ENCODE measurements around the gene NCL. TPM values are rescaled to one million over a fixed set of nuclear protein-coding genes. Genes with fewer than 3 reads are reported as not detected.
"Not testable (repeated sequence)": the region's sequence is repeated elsewhere in the genome, so short reads cannot be mapped to it uniquely, and the experiment has no call there.

Gene NCL
- polyA plus RNA-seq, 12 donors: 292 to 1,067 (median 719) TPM

DNA sequence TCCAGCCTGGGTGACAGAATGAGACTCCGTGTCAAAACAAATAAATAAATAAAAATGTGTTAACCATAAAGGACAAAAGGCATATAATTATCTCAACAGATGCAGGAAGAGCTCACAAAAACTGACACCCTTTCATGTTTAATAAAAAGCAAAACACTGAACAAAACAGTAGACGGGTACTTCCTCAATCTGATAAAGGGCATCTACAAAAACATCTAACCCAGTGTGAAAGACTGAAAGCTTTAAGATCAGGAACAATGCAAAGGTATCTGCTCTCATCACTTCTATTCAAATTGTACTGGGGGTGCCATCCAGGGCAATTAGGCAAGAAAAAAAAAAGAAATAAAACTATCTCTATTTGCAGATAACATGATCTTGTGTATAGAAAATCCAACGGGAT lies 11.7 kb upstream of the NCL start:
- DNase-seq: no peak

DNA sequence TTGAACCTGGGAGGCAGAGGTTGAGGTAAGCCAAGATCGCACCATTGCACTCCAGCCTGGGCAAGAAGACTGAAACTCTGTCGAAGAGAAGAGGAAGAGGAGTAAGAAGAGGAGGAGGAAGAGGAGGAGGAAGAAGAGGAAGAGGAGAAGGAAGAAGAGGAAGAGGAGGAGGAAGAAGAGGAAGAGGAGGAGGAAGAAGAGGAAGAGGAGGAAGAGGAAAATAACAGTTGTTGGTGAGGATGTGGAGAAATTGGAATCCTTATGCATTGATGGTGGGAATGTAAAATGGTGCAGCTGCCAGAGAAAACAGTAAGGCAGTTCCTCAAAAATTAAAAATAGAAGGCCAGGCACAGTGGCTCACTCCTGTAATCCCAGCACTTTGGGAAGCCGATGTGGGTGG lies 8.5 kb upstream of the NCL start:
- DNase-seq: no peak

DNA sequence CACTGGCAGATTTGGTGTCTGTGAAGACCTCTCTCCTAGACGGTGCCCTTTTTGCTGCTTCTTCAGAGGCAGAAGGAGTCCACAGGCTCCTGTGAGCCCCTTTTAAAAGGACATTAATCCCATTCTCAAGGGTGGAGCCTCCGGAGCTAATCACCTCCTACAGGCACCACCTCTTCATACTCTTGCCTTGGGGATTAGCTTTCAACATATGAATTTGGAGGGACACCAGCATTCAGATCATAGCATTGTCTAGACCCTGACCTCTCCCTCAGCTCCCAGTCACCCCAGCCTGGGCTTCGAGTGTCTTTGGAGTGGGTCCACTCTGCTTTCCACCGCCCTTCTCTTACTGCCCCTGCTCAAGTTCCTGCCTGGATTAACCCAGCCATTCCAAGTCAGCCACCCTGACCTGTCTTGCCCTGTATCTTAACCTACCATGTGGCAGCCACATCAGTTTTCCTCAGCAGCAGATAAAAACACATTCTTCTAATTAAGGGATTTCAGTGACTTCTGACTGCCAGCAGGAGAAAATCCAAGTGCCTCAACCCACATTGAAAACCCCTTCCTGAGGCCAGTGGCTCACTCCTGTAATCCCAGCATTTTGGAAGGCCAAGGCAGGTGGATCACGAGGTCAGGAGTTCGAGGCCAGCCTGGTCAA lies 6.1 kb upstream of the NCL start:
- no peak for DNase-seq

DNA sequence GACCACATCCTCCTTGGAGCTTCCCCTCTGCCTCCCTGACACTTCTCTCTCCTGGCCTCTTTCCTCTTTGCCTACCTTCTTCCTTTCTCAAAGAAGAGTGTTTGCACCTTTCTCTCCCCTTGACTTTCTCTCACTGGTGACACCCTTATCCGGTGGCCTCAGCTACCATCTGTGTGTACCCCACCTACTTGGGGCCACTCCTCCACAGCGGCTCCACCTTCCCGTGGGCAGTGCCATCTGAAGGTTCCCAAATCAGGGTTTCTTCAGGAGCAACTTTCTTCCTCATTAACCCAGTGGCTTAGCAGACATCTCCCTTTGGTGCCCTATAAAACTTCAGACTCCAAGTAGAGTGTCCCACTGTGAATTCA lies 5.3 kb upstream of the NCL start:
- no peak for DNase-seq

DNA sequence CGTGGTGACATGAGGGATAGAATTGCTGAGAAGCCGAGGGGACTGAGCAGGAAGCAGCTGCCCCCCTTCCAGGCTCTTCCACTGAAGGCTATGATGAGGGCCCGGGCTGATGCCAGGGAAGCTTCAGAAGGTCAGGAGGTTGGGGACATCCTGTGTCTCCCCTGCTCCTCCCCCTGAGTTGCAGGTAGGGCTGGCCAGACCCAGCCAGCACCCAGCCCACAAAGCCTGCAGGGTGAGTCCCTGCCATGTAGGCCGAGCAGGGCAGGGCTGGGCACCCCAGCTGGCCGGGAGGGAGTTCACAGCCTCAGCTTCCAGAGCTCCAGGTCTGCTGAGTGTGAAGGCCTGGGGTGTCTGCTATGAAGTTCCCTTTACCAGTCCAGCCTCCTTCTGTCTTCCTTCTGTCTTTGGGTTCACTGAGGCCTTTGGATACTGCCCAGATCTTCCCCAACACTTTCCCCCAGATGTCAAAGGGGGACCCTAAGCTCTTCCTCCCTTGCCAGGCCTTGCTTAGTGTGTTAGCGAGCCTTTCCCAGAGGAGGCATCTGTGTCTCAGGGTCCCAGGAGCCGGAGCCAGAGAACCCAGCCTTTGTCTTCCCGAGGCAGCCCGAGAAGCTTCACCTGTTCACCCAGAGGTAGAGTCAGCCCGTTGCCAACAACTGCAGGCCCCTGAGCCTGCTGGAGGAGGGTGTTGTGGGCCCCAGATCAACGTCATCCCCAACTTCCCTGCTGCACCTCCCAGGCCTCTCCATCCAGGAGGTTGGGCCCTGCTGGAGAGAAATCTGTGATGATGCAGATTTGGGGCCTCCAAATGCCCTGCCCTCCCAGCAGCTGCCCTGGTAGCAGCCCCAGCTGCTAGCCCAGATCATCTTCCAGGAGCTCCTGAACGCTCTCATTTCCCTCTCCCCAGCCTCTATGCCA lies 3.6 kb upstream of the NCL start:
- DNase-seq: no peak

DNA sequence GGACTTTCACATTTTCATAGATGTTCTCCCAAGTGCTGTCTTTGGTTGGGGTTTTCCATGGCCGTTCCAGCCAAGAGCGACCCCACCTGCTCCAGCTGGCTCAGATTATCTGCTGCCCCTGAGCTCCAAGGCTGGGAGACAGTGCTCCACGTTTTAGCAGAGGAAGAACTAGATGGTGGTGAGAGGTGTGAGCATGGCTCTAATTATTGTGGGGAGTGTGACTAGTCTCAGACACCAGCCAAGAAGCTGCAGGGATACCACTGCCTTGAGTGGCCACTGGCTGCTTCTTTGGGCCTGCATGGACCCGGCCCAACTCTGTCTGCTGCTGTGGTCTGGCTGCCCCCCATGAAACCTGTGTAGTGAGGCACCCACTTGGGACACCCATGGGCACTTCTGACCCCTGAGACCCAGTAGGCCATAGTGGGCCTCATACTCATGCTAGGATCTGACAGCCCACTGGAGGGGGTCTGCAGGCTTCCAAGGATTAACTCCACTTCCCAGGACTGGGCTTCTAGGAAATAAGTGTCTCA lies 2.8 kb upstream of the NCL start:
- no peak for DNase-seq

DNA sequence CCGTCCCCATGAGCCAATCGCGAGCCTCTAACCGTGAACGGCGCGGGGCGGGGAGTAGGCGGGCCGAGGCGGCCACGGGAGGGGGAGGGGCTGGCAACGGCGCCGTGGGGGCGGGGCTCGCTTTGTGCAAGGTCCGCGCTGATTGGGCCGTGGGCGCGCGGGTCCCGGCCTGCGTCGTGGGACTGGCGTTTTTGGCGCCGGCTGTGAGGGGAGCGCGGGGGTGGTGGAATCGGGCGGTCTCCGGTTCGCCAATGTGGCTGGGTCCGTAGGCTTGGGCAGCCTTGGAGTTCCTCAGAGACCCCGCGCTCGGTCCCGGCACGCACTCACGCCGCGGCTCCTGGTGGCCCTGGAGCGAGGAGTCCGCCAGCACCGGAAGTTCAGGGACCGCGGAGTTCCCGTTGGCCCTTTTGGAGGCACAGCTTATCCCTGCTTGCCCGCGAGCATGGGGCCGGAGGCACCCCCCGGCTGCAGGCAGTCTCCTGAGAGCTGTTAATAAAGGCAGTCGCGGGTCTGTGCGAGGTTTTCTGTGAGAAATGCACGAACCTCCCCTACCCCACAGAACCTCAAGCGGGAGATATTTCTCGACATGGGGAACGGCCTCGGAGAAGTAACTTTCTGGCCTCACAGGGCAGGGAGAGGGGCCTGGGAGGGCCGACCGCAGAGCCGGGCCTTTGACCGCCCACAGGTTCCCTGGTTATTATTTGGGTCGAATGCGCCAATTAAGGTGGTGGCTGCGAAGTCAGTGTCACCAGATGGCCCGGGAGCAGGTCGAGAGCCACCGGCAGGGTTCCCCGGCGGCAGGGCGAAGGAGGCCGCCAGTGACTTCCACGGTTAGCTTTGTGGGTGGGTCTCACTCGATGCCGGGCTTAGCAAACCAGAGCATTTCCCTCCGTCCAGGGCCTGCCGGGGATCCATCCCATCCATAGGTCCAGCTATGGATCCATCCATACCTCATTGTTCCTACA lies 574 bp upstream of the NCL start:
- peak; percentile 98 for DNase-seq

DNA sequence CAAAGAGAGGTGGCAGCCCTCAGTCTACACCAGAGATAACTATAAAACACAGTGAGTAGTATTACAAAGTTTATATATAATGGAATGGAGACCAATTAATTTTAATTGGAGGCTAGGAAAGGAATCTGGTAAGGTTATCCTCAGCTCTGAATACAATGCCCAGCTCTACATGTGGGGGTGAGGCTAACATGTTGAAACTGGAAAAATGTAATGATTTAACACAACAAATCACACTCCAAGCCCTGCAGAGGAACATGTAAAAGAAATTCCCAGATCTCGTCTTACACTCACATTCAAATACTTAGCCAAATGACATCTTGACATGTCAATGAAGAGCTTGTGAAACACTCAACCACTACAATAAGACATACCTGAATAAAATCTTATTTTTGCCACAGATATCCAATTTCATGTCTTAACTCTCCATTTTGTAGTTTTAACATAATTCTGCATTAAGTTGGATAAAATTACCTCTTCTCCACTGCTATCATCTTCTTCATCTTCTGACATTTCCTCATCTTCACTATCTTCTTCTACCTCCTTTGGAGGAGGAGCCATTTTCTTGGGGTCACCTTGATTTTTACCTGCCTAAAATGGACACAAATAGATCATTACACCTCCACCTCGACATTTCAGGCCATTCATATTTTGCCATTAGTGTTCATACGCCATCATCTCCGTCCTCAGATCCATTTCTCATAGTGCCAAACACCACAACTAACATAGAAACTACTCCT lies 1.4 kb downstream of the NCL start:
- no peak for DNase-seq

DNA sequence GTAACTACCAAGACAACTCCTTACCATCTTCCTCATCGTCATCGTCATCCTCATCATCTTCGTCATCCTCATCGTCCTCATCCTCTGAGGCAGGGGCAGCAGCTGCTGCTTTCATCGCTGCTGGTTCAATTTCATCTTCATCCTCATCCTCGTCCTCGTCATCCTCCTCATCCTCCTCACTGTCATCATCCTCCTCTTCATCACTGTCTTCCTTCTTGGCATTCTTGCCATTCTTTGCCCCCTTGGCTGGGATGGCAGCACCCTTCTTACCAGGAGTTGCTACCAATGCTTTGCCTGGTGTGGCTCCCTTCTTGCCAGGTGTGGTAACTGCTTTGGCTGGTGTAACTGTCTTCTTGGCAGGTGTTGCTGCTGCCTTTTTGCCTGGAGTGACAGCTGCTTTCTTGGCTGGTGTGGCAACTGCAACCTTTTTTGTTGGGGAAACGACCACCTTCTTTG lies 2.7 kb downstream of the NCL start:
- no peak for DNase-seq

DNA sequence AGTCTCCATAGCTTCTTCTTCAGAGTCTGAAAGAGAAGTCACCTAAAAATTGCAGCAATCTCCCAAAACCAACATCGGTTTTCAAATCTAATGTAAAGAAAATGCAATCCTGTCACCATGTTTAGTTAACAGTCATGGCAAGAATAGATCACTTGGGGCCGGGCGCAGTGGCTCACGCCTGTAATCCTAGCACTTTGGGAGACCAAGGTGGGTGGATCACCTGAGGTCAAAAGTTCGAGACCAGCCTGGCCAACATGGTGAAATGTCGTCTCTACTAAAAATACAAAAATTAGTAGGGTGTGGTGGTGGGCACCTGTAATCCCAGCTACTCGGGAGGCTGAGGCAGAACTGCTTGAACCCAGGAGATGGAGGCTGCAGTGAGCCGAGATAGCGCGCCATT lies 3.4 kb downstream of the NCL start:
- not testable (repeated sequence) for DNase-seq

DNA sequence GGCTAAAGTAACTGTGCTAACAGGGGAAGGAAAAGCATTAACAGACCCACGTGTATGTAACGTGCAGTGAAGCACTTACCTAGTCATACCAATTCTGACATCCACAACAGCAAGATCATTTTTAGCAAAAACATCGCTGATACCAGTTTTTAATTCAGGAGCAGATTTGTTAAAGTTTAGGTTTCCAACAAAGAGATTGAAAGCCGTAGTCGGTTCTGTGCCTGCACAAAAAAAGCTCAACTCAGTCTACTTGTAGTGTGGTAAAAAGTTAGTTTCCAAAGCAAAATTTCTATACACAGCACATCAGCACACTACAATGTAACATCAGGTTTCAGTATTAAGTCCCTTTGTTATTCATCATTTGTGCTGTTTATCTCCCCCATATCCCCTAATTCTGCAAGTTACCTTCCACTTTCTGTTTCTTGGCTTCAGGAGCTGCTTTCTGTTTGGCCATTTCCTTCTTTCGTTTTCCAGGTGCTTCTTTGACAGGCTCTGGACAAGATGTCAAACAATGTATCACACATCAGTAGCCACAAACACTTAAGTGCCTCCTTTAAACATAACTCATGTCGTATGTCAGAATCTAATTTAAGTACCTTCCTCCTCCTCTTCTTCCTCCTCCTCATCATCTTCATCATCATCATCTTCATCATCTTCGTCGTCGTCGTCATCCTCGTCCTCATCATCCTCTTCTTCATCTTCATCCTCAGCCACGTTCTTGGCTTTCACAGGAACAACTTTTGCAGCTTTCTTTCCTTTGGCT lies 4.0 kb downstream of the NCL start:
- DNase-seq: no peak

DNA sequence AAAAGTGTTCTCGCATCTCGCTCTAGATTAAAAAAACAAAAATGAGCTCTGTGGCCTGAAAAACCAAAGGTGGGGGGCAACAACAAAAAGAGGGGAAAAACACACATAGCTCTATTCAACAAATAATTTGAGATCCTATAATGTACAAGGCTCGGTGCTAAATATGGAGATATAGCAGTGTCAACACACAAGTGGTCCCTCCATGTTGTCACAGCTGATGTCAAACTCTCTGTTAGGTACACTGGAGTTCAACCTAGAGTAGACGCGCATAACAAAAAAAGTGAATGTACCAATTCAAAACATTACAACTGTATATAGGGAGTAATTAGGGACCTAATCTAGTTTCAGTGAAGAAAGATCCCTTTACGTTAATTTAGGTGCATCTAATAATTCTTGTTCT lies 5.9 kb downstream of the NCL start:
- no peak for DNase-seq

DNA sequence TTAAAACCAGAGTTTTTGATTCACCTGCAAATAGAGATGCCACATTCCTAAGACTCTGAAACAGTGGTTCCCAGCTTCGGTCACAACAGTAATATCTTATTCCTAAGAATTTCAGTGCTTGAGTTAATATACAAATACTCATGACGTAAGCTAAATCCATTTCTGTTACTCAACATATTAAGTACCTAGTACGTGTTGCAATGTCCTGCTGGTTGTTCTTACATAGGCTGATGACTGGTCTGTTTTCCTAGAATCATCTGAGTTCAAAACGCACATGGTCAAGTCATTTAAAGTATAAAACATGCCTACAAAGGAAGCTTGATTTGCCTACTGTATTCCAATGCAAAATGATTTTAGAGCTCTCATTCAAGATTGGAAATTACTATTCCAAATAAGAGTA lies 7.2 kb downstream of the NCL start:
- no peak for DNase-seq

DNA sequence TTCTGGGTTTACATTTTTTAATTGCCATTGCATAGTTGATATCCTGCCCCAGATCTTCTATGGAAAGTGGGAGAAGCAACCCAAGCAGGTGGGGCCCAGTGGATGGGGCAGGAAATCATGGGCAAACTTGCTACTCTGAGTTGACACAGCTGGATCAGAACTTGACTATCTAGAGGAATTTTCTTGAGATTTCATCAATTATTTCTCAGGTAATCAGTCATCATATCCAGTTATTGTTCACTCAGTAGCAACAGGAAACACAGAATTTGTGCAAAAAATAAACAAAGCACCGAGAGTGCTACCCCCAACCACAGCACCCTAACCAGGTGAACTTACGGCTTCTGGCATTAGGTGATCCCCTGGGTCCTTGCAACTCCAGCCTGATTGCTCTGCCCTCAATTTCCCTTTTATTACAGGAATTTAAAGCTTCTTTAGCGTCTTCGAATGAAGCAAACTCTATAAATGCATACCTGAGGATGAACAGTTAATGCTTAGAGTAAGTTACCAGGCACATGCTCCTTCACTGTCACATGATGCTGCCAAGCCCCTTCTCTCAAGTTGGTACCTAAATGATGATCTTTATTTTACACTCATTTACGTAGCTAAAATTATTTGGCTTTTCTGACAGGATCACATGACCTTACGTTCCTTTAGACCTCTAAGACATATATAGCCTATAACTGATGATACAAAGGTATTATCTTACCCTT lies 7.8 kb downstream of the NCL start:
- no peak for DNase-seq

DNA sequence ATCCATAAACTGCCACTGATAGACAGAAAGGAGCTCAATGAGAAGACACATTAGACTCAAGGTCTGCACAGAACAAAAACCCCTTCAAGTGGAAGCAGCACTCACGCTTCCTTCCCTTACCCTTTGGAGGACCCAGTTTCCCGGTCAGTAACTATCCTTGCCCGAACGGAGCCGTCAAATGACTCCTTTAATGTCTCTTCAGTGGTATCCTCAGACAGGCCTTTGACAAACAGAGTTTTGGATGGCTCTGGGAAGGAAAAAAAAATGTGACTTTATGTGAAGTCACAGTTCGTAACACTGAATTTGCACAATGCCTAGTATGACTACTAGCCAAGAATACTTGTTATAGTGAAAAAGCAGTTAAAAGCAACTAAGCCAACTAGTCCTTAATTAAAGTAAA lies 8.4 kb downstream of the NCL start:
- no peak for DNase-seq

DNA sequence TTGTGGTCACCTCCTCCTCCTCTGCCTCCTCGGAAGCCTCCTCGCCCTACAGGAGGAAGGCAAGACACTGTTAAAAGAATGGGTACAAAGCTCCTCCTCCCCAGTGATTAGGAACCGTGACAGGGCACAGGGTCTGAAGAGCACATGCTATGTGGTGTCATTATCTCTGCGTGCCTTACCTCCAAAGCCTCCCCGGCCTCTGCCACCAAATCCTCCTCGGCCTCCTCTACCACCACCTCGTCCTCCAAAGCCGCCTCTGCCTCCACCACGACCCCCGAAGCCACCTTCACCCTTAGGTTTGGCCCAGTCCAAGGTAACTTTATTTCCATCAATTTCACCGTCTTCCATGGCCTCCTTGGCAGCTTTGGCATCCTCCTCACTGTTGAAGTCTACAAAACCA lies 9.1 kb downstream of the NCL start:
- no peak for DNase-seq

DNA sequence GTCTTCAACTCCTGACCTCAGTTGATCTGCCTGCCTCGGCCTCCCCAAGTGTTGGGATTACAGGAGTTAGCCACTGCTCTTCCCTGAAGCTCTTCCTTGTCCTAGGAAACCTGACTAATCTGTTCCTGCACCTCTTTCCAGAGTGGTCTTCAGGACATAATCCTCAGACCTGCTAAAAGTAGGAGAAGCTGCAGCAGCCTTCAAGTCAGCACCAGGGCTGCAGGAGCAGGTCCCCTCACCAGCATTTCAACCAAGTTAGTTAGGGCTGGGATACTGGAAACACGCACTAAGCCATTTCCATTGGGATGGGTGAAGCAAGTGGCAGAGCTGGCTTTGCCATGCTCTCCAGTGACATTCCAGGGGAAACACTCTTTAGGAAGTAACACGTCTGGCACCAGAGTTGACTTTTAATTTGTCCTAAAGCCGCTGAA lies 9.9 kb downstream of the NCL start:
- DNase-seq: no peak

DNA sequence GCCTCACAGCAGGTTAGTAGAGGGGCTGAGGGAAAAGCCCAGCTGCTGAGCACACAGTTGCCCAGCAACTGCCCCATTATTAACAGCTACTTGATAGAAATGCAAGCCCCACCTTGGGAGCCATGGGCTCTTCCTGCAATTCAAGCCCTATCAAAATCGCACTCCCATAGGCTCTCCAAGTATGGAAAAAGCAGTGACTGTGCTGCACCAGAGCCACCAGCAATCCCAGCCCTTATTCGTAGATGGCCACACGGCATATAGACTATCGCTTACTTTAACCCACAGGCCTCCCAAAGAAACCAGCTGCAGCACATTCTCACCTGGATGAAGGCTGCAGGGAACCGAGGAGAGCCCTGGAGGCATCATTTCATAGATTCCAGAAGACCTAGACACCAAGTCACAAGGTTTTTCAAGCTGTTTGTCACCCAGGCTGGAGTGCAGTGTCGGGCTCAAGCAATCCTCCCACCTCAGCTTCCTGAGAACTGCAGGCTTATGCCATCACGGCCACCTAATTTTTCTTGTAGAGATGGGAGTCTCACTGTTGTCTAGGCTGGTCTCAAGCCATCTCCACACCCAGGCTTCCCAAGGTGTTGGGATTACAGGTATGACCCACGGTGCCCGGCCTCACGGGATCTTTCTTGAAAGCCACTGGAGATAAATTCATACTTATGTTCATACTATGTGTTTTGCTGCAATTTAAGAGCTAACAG lies 11.3 kb downstream of the NCL start:
- no peak for DNase-seq

DNA sequence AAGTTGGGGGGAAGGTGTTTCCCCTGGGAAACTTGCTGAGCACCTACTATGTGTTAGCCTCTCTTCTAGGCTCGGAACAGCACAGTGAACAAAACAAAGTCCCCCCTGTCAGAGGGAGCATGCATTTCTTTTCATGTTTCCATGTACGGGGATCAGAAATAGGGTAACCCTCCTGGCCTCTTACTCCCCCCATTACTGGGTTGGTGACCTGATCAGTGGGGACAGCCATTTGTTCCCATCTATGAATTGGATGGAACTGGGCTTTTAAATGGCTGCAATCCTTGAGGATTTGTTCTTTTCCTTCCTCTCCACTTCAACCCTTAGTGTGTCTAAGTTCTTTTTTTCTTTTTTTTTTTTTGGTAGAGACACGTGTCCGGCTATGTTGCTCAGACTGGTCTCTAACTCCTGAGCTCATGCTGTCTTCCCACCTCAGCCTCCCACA lies 13.7 kb downstream of the NCL start:
- DNase-seq: no peak

Measured in muscle of arm (tissue), 12 donors.